ENCODE measurements around the gene VASH2.

DNA sequence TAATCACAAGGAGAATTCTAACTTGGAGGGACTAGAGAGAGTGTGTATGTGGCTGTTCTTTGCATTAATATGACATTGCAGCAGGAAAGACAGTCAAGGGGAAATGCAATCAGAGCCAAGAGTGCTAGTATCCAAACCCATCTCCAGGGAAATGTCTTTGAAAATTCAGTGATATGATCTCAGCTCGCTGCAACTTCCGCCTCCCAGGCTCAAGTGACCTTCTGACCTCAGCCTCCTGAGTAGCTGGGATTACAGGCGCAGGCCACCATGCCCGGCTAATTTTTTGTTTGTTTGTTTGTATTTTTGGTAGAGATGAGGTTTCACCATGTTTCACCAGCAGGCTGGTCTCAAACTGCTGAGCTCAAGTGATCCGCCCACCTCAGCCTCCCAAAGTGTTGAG is 16.3 kb downstream of the VASH2 start:
- TF ChIP-seq, protein P1, sequence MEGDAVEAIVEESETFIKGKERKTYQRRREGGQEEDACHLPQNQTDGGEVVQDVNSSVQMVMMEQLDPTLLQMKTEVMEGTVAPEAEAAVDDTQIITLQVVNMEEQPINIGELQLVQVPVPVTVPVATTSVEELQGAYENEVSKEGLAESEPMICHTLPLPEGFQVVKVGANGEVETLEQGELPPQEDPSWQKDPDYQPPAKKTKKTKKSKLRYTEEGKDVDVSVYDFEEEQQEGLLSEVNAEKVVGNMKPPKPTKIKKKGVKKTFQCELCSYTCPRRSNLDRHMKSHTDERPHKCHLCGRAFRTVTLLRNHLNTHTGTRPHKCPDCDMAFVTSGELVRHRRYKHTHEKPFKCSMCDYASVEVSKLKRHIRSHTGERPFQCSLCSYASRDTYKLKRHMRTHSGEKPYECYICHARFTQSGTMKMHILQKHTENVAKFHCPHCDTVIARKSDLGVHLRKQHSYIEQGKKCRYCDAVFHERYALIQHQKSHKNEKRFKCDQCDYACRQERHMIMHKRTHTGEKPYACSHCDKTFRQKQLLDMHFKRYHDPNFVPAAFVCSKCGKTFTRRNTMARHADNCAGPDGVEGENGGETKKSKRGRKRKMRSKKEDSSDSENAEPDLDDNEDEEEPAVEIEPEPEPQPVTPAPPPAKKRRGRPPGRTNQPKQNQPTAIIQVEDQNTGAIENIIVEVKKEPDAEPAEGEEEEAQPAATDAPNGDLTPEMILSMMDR (IDR thresholded peaks at IDR 0.05) = no peak
- TF ChIP-seq EZH2 (IDR thresholded peaks at IDR 0.05; ENCODE audit: borderline replicate concordance, insufficient read depth, low read depth, low read length, poor library complexity, severe bottlenecking) = no peak

All from B cell (primary cell).